ENCODE data around the gene IDH3G.

GRCh38 chrX:153769158-153769864 lies 24.9 kb downstream of the IDH3G start:
- TF ChIP-seq CTCF (IDR thresholded peaks at IDR 0.05) (no peak), SIN3A (IDR thresholded peaks at IDR 0.05; ENCODE audit: borderline replicate concordance, insufficient read depth, low read depth, low read length) (no peak), REST (IDR thresholded peaks at IDR 0.05; ENCODE audit: insufficient read depth in 1 of 2, low read depth in 2 of 2, low read length in 1 of 2) (no peak), POLR2AphosphoS5 (IDR thresholded peaks at IDR 0.05; ENCODE audit: low read depth, low read length) (no peak), TCF7L2 (IDR thresholded peaks at IDR 0.05; ENCODE audit: low read depth, low read length) (no peak)
